MCF 10A (cell line): ENCODE data around the gene GUCA1A. TPM values are rescaled to one million over a fixed set of nuclear protein-coding genes. Genes with fewer than 3 reads are reported as not detected.
"Not testable (repeated sequence)": the region's sequence is repeated elsewhere in the genome, so short reads cannot be mapped to it uniquely, and the experiment has no call there.

Experiments used
- BruUV-seq: library from RNA; stranded (reverse); fragments of 400-500 nt; replicated peaks from 2 replicates; lab custom pipeline; 2021; lab: Mats Ljungman, UMichigan
- CTCF ChIA-PET: fragments of 300-600 bp; sonication (Branson Sonifier 250); formaldehyde crosslinking; extraction: SDS; loops from one replicate; lab custom pipeline; 2021; ENCODE audit warnings: antibody characterized with exemption, inconsistent platforms; lab: Yijun Ruan, JAX
- POLR2A ChIA-PET: fragments of 300-600, 350-650 bp; sonication (Branson Sonifier 250); formaldehyde crosslinking; extraction: SDS; loops from one replicate; lab custom pipeline; 2020; ENCODE audit warnings: antibody characterized with exemption, inconsistent platforms; lab: Yijun Ruan, JAX
- DNase-seq: peaks from one replicate; pipeline ENCODE4 v3.0.0-alpha.2; 2018; ENCODE audit not compliant: unreplicated experiment
- H3K27ac Mint-ChIP-seq: one replicate; pipeline ENCODE4 v1.8.0; 2022; ENCODE audit warnings: mild to moderate bottlenecking, low read depth, mixed read lengths; ENCODE audit not compliant: unreplicated experiment
- H3K27me3 Mint-ChIP-seq: one replicate; pipeline ENCODE4 v1.8.0; 2022; ENCODE audit warnings: mixed read lengths; ENCODE audit not compliant: insufficient read depth, unreplicated experiment
- H3K36me3 Mint-ChIP-seq: one replicate; pipeline ENCODE4 v1.8.0; 2022; ENCODE audit warnings: mild to moderate bottlenecking, moderate library complexity, mixed read lengths; ENCODE audit not compliant: insufficient read depth, unreplicated experiment
- H3K4me1 Mint-ChIP-seq: one replicate; pipeline ENCODE4 v1.8.0; 2022; ENCODE audit warnings: mixed read lengths; ENCODE audit not compliant: insufficient read depth, unreplicated experiment
- H3K4me3 Mint-ChIP-seq: one replicate; pipeline ENCODE4 v1.8.0; 2022; ENCODE audit warnings: mild to moderate bottlenecking, moderate library complexity, mixed read lengths; ENCODE audit not compliant: unreplicated experiment
- H3K9me3 Mint-ChIP-seq: one replicate; pipeline ENCODE4 v1.8.0; 2022; ENCODE audit warnings: mixed read lengths; ENCODE audit not compliant: unreplicated experiment
- CTCF ChIP-seq: fragments of 200-600 bp; IDR thresholded peaks from one replicate; pipeline ENCODE4 v1.8.0; 2022; ENCODE audit warnings: antibody characterized with exemption, mild to moderate bottlenecking; ENCODE audit not compliant: unreplicated experiment
- intact Hi-C: fragments of 100-400 bp; cut with micrococcal nuclease; formaldehyde crosslinking; loops from 2 replicates; pipeline ENCODE4 v1.14.1; 2022
- total RNA-seq: library from RNA; stranded (reverse); gene quantifications from 2 replicates; pipeline ENCODE4 v1.2.3, GENCODE V29; 2022

Gene GUCA1A
- total RNA-seq, 1 experiment from 2014 or later = not detected

GRCh38 chr6:42203183-42203582, 30.0 kb downstream of the GUCA1A start:
- TF ChIP-seq CTCF = no peak
- Mint-ChIP-seq H3K27ac (no peak overlapping the region), H3K27me3 (no peaks in the 10 kb centered on the region), H3K4me1 (peaks cover 21% of the 10 kb centered on the region), H3K4me3 (no peak overlapping the region), H3K9me3 (peaks cover 6% of the 10 kb centered on the region), H3K36me3 (peaks cover 41% of the 10 kb centered on the region)
- intact Hi-C loops = no loop called here
- ChIA-PET POLR2A (interaction anchor here (0.7 to 1.8 kb wide), 5 partner anchors 9 to 294 kb away, joined by 3 to 10 read pairs (median 3); no protein-coding TSS in a partner anchor), CTCF (interaction anchor here (0.9 to 1.6 kb wide), 6 partner anchors 10 to 344 kb away, joined by 4 to 7 read pairs (median 6); partner anchors contain the start of gene MRPS10)
- no peak for DNase-seq
- BruUV-seq = no TSS peak

GRCh38 chr6:42204768-42205282, 31.7 kb downstream of the GUCA1A start:
- H3K27me3 Mint-ChIP-seq = no peaks in the 10 kb centered on the region
- CTCF ChIA-PET = no interaction called here
- H3K36me3 Mint-ChIP-seq = peaks cover 57% of the 10 kb centered on the region
- no peak for TF ChIP-seq CTCF
- H3K9me3 Mint-ChIP-seq = peaks cover 3% of the 10 kb centered on the region
- intact Hi-C loops = no loop called here
- BruUV-seq = no TSS peak
- POLR2A ChIA-PET = no interaction called here
- no peak overlapping the region for H3K4me3 Mint-ChIP-seq
- peaks cover 19% of the 10 kb centered on the region for H3K4me1 Mint-ChIP-seq
- DNase-seq = no peak
- no peak overlapping the region for H3K27ac Mint-ChIP-seq

GRCh38 chr6:42207559-42207958, 34.4 kb downstream of the GUCA1A start:
- H3K9me3 Mint-ChIP-seq, POLR2A ChIA-PET, H3K4me1 Mint-ChIP-seq, CTCF ChIA-PET, H3K27ac Mint-ChIP-seq, intact Hi-C loops, H3K4me3 Mint-ChIP-seq, DNase-seq, H3K27me3 Mint-ChIP-seq: not testable (repeated sequence)
- BruUV-seq = TSS peak; percentile 44
- H3K36me3 Mint-ChIP-seq = peaks cover 83% of the 10 kb centered on the region

- no peak for TF ChIP-seq CTCF
- Mint-ChIP-seq H3K4me3 (no peak overlapping the region), H3K27me3 (no peaks in the 10 kb centered on the region), H3K27ac (peak overlapping the region; percentile 63), H3K9me3 (no peaks in the 10 kb centered on the region), H3K4me1 (no peaks in the 10 kb centered on the region), H3K36me3 (peaks cover 78% of the 10 kb centered on the region)
- CTCF ChIA-PET = interaction anchor here (0.6 to 4.2 kb wide), 3 partner anchors 8 to 42 kb away, joined by 3 to 27 read pairs (median 3); no protein-coding TSS in a partner anchor
- no TSS peak for BruUV-seq
- POLR2A ChIA-PET = no interaction called here
- intact Hi-C loops = loop anchor here (10.0 kb wide), 1 partner anchor 426 kb away; the partner anchor contains the start of genes PRICKLE4 and TOMM6
- DNase-seq = peak; percentile 43
Observed at GRCh38 chr6:42210551-42210950, 37.4 kb downstream of the GUCA1A start.
